Stimulated activated CD4-positive, alpha-beta T cell treated with anti-CD3 and anti-CD28 coated beads, Interleukin-1b, Interleukin-23, amount 100 ng/mL, for 1 hour (primary cell): ENCODE measurements around the gene PRR5L.

Source experiments
- DNase-seq, 2 donors: peaks; one replicate each; pipeline ENCODE4 v3.0.0-alpha.2; 2020; ENCODE audit warnings: low read depth in 2 of 2

PRR5L gene

GRCh38 chr11:36400766-36401455, 104.8 kb downstream of the PRR5L start:
- DNase-seq, result no peak

DNA sequence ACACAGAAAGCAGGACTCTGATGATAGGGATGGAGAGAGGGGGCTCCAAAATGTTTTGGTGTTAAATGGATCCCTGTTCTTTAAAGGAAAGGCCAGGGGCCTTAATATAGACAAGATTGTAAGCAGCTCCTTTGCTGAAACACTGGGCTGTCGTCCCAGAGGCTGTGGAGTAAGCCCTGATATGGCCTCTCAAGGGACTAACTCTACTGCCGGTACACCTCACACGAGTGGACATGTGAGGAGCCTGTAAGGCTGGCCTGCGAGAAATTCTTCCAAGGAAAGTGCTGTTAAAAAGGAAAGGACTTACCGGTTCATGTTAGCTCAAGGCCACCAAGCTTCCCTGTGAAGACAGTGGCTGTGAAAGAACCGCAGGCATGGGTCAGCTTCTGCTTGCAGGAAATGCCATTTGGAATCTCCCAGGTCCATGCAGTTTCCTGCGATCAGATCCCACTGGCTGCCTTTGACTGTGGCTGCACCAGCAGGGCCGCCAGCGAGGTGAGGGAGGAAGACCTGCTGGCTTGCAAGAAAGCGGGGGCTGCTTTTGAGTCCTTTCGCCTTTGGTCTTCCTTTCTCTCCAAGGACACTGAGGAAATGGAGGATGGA, 106.6 kb downstream of the PRR5L start:
- no peak for DNase-seq

GRCh38 chr11:36403661-36404060, 107.6 kb downstream of the PRR5L start:
- no peak for DNase-seq

GRCh38 chr11:36404831-36405230, 108.7 kb downstream of the PRR5L start:
- no peak for DNase-seq

DNA sequence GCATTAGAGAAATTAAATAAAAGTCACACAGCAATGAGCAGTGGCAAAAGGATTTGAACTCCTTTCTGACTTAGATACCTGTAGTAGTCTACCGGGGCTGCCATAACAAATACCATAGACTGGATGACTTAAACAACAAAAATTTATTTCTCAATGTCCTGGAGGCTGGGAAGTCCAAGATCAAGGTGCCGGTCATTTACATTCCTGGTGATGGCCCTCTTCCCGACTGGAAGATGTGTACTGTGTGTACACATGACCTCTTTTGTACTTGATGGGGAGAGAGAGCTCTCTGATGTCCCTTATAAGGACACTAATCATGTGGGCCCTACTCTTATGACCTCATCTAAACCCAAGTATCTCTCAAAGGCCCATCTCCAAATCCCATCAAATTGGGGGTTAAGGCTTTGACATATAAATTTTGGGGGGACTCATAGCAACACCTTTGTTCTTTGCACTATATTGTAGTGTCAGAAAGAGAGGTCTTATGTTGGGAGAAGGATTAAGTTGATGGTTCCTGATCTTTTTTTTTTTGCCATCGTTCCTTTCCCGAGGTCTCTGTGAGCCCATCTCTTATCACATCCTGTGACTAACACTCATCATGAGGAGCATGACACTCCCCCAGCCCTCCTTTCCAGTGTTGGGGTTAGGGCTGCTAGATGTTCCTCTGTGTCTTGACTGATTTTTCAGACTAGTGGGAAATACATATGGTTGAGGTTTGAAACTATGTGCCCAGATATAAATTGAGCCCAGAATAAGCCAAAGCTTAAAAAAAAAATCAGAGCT, 109.7 kb downstream of the PRR5L start:
- DNase-seq, result no peak

DNA sequence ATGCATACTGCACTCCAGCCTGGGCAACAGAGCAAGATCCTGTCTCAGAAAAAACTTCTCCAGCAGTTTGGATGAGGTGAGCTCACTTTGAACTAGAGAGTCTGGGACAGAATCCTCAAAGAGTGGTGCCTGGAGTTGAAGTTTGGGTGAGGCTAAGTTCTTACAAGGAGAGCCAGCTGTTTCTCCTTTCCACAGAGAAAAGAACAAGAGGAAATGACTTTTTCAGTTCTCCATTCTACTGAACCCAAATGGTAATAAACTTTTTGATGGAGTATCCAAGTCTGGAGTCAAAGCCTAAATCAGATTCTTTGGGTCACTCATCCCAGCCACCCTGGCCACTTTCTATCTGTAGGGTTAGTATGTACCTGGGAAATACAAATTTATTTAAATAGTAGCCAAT, 111.3 kb downstream of the PRR5L start:
- DNase-seq, result no peak

- DNase-seq, result no peak
Measured at GRCh38 chr11:36408498-36409136, 112.5 kb downstream of the PRR5L start.

GRCh38 chr11:36409152-36409816, 113.2 kb downstream of the PRR5L start:
- no peak for DNase-seq

DNA sequence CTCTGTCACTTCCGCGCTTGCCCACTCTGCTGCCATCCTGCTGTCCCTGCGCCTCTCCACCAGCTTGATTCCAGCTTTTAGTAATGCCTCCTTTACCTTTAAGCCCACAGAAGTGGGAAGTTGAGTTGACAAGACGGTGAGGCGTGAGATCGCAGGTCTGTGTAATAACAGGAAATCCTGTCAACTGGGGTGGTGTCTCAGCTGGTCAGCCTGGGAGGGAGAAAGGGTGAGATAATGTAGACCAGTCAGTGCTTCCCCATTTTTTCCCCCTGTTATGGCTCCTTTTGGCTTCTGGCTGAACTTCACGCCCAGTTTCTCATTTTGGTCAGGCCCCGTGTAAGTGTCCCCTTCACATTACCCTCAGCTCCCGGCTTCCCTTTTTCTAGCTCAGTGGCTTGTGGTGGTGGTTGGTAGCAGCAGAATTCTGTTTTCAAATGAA, 115.1 kb downstream of the PRR5L start:
- no peak for DNase-seq

GRCh38 chr11:36412781-36413383, 116.8 kb downstream of the PRR5L start:
- no peak for DNase-seq

- DNase-seq, result no peak
Measured at GRCh38 chr11:36417154-36417553, 121.1 kb downstream of the PRR5L start.

- DNase-seq, result no peak
Measured at GRCh38 chr11:36419791-36420424, 123.8 kb downstream of the PRR5L start.

DNA sequence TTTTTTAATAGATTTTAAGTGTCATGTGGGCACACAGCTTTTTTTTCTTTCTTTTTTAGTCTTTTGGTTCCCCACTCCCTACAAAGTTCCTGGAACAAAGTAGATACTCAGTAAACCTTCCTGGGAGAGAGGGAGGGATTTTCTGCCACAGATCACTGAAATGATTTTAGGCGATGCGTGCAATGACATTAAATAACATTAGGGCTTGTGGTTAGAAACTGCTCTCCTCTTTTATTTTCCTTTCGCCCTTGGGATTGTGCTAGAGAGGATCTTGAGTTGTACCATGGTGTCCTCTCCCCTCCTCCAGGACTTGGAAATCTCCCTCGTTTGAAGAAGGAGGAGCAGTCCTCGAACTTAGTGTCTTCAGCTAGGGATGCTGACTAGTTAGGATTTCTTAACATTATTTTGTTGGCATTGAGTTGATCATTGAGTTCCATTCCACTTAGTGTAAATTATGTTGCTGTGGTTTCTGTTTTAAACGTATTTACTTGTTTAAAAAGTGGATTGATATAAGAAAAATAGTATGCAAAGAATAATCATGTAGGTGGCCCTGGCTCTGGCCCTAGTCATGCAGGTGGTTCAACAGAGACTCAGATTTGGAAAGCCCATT, 125.6 kb downstream of the PRR5L start:
- no peak for DNase-seq

GRCh38 chr11:36425561-36426081, 129.5 kb downstream of the PRR5L start:
- no peak for DNase-seq

DNA sequence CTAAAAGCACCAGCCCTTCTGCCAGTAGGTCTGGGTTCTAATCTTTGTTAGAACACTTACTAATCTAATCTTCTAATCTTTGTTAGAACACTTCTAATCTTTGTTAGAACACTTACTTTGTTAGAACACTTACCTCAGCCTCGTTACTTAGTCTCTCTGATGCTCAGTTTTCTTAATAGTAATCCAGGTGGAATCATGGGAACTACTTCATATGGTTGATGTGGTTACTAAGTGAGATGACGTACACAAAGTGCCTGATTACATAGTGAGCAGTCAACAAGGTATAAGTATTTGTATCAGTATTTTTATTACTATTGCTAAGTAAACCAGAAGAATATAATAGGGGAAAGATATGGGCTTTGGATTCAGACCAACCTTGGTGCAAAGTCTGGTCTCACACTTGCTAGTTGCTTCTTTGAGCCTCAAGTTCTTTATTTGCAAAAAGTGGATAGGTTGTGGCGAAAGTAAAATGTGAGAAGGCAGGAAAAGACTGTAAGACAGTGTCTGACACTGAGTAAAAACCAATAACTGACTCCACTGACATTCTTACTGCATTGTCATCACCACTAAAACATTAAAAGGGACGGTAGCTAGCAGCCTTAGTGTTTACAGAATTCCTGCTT, 130.2 kb downstream of the PRR5L start:
- DNase-seq, result no peak

DNA sequence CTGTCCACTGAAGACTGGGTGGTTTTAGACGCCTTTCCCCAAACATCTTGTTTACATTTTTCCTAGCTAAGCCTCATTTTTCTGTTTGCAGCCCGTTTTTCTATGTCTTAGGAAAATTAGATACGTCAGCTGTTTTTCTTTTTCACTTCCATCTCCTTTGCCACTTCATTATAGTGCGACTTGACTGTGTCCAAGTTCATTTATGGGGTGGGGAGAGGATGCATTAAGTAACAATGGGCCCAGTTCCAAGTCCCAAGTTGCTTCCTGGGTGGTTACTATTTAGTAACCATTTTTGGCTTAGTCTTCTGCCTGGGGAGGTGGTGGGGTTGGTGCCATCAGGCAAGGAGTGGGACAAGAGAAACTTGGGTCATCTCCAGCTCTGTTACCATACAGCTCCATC, 131.0 kb downstream of the PRR5L start:
- DNase-seq, result no peak

DNA sequence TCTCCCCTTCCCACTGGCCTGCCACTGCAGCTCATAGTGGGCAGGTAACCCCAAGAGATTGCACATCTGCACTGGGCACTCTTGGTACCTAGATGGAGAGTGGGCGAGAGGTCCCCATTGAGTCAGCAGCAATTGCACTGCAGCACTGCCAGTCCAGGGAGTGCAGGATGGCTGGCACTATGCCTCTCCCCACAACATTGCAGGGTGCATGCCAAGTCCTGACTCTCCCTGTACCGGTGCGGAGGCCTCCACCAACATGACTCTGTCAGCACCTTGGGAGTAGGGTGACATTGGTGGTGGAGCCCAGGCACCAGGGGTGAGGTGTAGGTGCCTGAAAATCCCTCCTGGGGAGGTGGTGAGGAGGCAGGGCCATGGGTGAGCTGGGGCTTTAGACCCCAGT, 131.8 kb downstream of the PRR5L start:
- no peak for DNase-seq

- no peak for DNase-seq
Measured at GRCh38 chr11:36431429-36432092, 135.5 kb downstream of the PRR5L start.

GRCh38 chr11:36432093-36432469, 136.0 kb downstream of the PRR5L start:
- DNase-seq, result no peak
